HL-60 (cell line): ENCODE measurements around the gene DCDC1.

Source experiments
- DNase-seq, 2 experiments: peaks; one replicate each; pipeline ENCODE4 v3.0.0-alpha.2; 2010 to 2020; ENCODE audit warnings: low read depth in 1 of 2, low spot score in 1 of 2
- H3K27ac ChIP-seq: fragments of 250-450 bp; sonication (Bioruptor Pico); replicated peaks from 2 replicates; pipeline ENCODE4 v1.5.1; 2020; ENCODE audit warnings: mild to moderate bottlenecking, moderate library complexity
- H3K27me3 ChIP-seq: fragments of 250-450 bp; sonication (Bioruptor Pico); 2 replicates; pipeline ENCODE4 v1.5.1; 2021; ENCODE audit warnings: mild to moderate bottlenecking, moderate library complexity; ENCODE audit not compliant: insufficient read depth, poor library complexity, severe bottlenecking
- H3K4me3 ChIP-seq: replicated peaks from 2 replicates; pipeline ENCODE4 v1.5.1; 2011; ENCODE audit warnings: mild to moderate bottlenecking, control low read depth, low read length; ENCODE audit not compliant: insufficient read depth
- CTCF ChIP-seq: IDR thresholded peaks from one replicate; pipeline ENCODE4 v1.5.1; 2011; ENCODE audit warnings: low read length, control low read depth, inconsistent platforms; ENCODE audit not compliant: insufficient read depth
- GABPA ChIP-seq: IDR thresholded peaks from 2 replicates; pipeline ENCODE4 v1.6.1; 2012; ENCODE audit warnings: low read depth
- POLR2AphosphoS5 ChIP-seq: IDR thresholded peaks from 2 replicates; pipeline ENCODE4 v1.6.1; 2012; ENCODE audit warnings: low read depth
- REST ChIP-seq: IDR thresholded peaks from 2 replicates; pipeline ENCODE4 v1.6.1; 2012; ENCODE audit warnings: low read depth; ENCODE audit not compliant: insufficient replicate concordance
- SPI1 ChIP-seq: IDR thresholded peaks from 2 replicates; pipeline ENCODE4 v1.6.1; 2012; ENCODE audit warnings: low read depth, mild to moderate bottlenecking, borderline replicate concordance

The DCDC1 gene

GRCh38 chr11:30826911-30827310 lies 542.6 kb downstream of the DCDC1 start:
- no peak for TF ChIP-seq POLR2AphosphoS5
- TF ChIP-seq SPI1, result no peak
- no peak for DNase-seq
- Histone ChIP-seq H3K27ac (no peak overlapping the region), H3K27me3 (no peaks in the 10 kb centered on the region), H3K4me3 (no peak overlapping the region)

GRCh38 chr11:30825723-30826122 lies 543.8 kb downstream of the DCDC1 start:
- H3K27ac ChIP-seq, result no peak overlapping the region
- no peak overlapping the region for H3K4me3 ChIP-seq
- no peak for DNase-seq
- TF ChIP-seq GABPA (no peak), SPI1 (no peak), CTCF (no peak), REST (no peak), POLR2AphosphoS5 (no peak)
- H3K27me3 ChIP-seq, result no peaks in the 10 kb centered on the region

DNA sequence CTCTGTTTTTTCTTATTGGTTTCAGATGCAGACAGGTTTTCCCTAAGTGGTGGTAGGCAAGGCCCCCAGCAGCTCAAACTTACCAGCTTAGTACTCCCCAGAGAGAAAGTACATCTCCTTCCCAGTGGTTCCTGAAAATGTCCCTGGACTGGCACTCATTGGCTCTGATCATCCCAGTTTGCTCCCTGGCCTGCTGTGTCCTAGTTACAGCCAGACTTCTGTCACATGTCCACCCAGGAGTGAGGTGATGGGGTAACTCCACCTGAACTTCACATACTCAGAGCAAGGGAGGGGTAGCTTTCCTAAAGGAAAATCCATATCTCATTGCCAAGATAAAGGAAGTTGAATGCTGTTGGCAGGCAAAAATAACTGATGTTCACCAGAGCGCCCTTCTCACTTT lies 546.4 kb downstream of the DCDC1 start:
- no peak for DNase-seq
- TF ChIP-seq REST (no peak), GABPA (no peak), SPI1 (no peak)
- H3K4me3 ChIP-seq, result no peak overlapping the region
- no peaks in the 10 kb centered on the region for H3K27me3 ChIP-seq
- no peak overlapping the region for H3K27ac ChIP-seq

DNA sequence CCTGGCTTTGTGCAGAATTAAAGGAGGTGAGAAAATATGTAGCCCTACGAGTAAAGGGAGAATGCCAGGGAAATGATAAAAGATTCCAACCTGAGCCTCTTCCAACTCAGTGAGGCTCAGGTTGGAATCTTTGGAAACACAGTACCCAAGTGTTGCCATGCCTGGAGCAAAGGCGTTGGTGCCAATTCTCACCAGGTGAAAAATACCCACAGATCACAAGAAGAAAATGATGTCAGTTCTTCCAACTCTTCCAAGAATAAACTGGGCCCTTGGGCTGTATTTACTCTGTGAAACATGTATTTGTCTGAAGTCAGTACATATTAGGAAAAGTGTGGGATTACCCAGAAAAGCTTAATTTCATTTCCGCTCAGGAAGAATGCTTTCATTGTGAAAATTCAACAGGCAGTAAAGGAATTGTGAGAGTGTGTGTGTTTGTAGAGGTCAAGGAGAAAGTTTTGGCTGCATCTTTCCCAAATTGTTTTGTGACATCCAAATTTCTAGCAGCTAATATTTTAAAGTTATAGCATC lies 548.0 kb downstream of the DCDC1 start:
- H3K27me3 ChIP-seq, result no peaks in the 10 kb centered on the region
- H3K4me3 ChIP-seq, result no peak overlapping the region
- no peak overlapping the region for H3K27ac ChIP-seq
- no peak for DNase-seq
- TF ChIP-seq REST (no peak), GABPA (no peak), POLR2AphosphoS5 (no peak), SPI1 (no peak), CTCF (no peak)
